Measurements from ENCODE around the gene PRTFDC1.

GRCh38 chr10:24884793-24885192 is 67.6 kb downstream of the PRTFDC1 start:
- TF ChIP-seq CTCF (conservative IDR thresholded peaks at IDR 0.05) (no peak), EZH2 (IDR thresholded peaks at IDR 0.05; ENCODE audit: low read depth) (no peak)
